ENCODE results near the gene ERO1B. TPM values are rescaled to one million over a fixed set of nuclear protein-coding genes. Genes with fewer than 3 reads are reported as not detected.

The ERO1B gene
- polyA plus RNA-seq, 1 of the 3 experiments (the other 2 are of a cell fraction), result 0.79 TPM

DNA sequence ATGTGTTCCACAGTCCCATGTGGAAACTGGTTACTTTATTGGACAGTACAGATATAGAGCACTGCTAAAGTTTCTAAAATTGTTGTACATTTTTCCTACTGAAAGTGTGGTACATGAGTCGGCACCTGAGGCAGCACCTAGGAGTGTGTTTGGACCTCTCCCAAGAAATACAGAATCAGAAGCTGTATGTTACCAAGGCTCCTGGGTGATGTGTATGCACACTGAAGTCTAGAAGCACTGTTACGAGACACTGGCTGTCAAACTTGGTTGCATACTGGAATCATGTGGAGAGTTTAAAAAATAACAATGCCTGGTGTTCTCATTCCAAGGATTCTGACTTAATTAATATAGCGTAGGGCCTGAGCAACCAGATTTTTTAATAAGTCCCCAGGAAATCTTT lies 46.6 kb downstream of the ERO1B start:
- no peak overlapping the region for H2AFZ ChIP-seq (ENCODE audit: low read depth)
- H4K20me1 ChIP-seq (ENCODE audit: insufficient read depth), result no peaks in the 10 kb centered on the region
- H3K79me2 ChIP-seq (ENCODE audit: insufficient read depth), result no peaks in the 10 kb centered on the region
- H3K4me2 ChIP-seq, result no peak overlapping the region
- no peak for DNase-seq
- H3K4me1 ChIP-seq (ENCODE audit: control insufficient read depth in 1 of 2, insufficient read depth in 2 of 2, low read depth in 1 of 2, low read length in 1 of 2), result no peaks in the 10 kb centered on the region
- no peak overlapping the region for H3K9ac ChIP-seq
- WGBS (ENCODE audit: low lambda C conversion rate), result 95% methylated on average over 3 of the region's 3 CpGs
- ChIA-PET CTCF (no interaction called here), POLR2A (no interaction called here)
- H3K4me3 ChIP-seq (ENCODE audit: low read depth in 2 of 2, low read length in 1 of 2), result no peak overlapping the region
- no peak overlapping the region for H3K27ac ChIP-seq (ENCODE audit: low read depth in 2 of 2, low read length in 1 of 2)
- H3K27me3 ChIP-seq (ENCODE audit: insufficient read depth), result no peaks in the 10 kb centered on the region
- TF ChIP-seq, protein P1, sequence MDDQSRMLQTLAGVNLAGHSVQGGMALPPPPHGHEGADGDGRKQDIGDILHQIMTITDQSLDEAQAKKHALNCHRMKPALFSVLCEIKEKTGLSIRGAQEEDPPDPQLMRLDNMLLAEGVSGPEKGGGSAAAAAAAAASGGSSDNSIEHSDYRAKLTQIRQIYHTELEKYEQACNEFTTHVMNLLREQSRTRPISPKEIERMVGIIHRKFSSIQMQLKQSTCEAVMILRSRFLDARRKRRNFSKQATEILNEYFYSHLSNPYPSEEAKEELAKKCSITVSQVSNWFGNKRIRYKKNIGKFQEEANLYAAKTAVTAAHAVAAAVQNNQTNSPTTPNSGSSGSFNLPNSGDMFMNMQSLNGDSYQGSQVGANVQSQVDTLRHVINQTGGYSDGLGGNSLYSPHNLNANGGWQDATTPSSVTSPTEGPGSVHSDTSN (IDR thresholded peaks at IDR 0.05), result no peak
- TF ChIP-seq SIN3A (IDR thresholded peaks at IDR 0.05; ENCODE audit: borderline replicate concordance, low read depth, low read length), result no peak
- no peak for TF ChIP-seq RFX5 (IDR thresholded peaks at IDR 0.05; ENCODE audit: low read length)
- TF ChIP-seq TEAD4 (IDR thresholded peaks at IDR 0.05; ENCODE audit: borderline replicate concordance, insufficient read depth), result no peak
- TF ChIP-seq TAF1 (IDR thresholded peaks at IDR 0.05; ENCODE audit: borderline replicate concordance, low read depth, low read length), result no peak
- H3F3A ChIP-seq (replicated peaks; ENCODE audit: insufficient read depth), result peaks cover 6% of the 10 kb centered on the region
- H3K36me3 ChIP-seq (replicated peaks in 1 of 2; ENCODE audit: control insufficient read depth in 1 of 2, insufficient read depth in 2 of 2, low read length in 1 of 2), result no peaks in the 10 kb centered on the region
- no peaks in the 10 kb centered on the region for H3K9me3 ChIP-seq
- no peaks in the 10 kb centered on the region for H3K9me2 ChIP-seq

GRCh38 chr1:236228411-236228810 lies 53.3 kb downstream of the ERO1B start:
- no peaks in the 10 kb centered on the region for H3F3A ChIP-seq (replicated peaks; ENCODE audit: insufficient read depth)
- no peak overlapping the region for H3K4me2 ChIP-seq
- H3K9ac ChIP-seq, result no peak overlapping the region
- H3K27ac ChIP-seq (ENCODE audit: low read depth in 2 of 2, low read length in 1 of 2), result no peak overlapping the region; a peak in 1 of 4 replicates
- ChIA-PET CTCF (no interaction called here), POLR2A (no interaction called here)
- DNase-seq, result no peak
- no peaks in the 10 kb centered on the region for H3K27me3 ChIP-seq (ENCODE audit: insufficient read depth)
- H3K9me2 ChIP-seq, result no peaks in the 10 kb centered on the region
- no peaks in the 10 kb centered on the region for H3K36me3 ChIP-seq (replicated peaks in 1 of 2; ENCODE audit: control insufficient read depth in 1 of 2, insufficient read depth in 2 of 2, low read length in 1 of 2)
- H3K9me3 ChIP-seq, result no peaks in the 10 kb centered on the region
- 73% methylated on average over 4 of the region's 4 CpGs for WGBS (ENCODE audit: low lambda C conversion rate)
- no peak overlapping the region for H2AFZ ChIP-seq (ENCODE audit: low read depth)
- peaks cover 0 to 2% of the 10 kb centered on the region in 2 experiments; a peak in 1 of 4 replicates for H3K4me1 ChIP-seq (ENCODE audit: control insufficient read depth in 1 of 2, insufficient read depth in 2 of 2, low read depth in 1 of 2, low read length in 1 of 2)
- H4K20me1 ChIP-seq (ENCODE audit: insufficient read depth), result no peaks in the 10 kb centered on the region
- no peaks in the 10 kb centered on the region for H3K79me2 ChIP-seq (ENCODE audit: insufficient read depth)
- H3K4me3 ChIP-seq (ENCODE audit: low read depth in 2 of 2, low read length in 1 of 2), result no peak overlapping the region
- TF ChIP-seq ZBTB33 (IDR thresholded peaks at IDR 0.05; ENCODE audit: borderline replicate concordance, low read depth) (no peak), TEAD4 (IDR thresholded peaks at IDR 0.05; ENCODE audit: borderline replicate concordance, insufficient read depth) (no peak), SMC3 (IDR thresholded peaks at IDR 0.05; ENCODE audit: low read depth, low read length) (no peak), YY1 (IDR thresholded peaks at IDR 0.05; ENCODE audit: low read depth) (no peak), NFIC (IDR thresholded peaks at IDR 0.05; ENCODE audit: borderline replicate concordance) (no peak), POLR2AphosphoS5 (IDR thresholded peaks at IDR 0.05; ENCODE audit: low read depth, low read length) (no peak), SIN3A (IDR thresholded peaks at IDR 0.05; ENCODE audit: borderline replicate concordance, low read depth, low read length) (no peak), CHD2 (IDR thresholded peaks at IDR 0.05; ENCODE audit: low read length, partially characterized antibody) (no peak), JUND (IDR thresholded peaks at IDR 0.05) (no peak), RCOR1 (IDR thresholded peaks at IDR 0.05; ENCODE audit: low read length) (no peak), FOXM1 (IDR thresholded peaks at IDR 0.05; ENCODE audit: low read depth) (no peak)
- TF ChIP-seq, protein P2, sequence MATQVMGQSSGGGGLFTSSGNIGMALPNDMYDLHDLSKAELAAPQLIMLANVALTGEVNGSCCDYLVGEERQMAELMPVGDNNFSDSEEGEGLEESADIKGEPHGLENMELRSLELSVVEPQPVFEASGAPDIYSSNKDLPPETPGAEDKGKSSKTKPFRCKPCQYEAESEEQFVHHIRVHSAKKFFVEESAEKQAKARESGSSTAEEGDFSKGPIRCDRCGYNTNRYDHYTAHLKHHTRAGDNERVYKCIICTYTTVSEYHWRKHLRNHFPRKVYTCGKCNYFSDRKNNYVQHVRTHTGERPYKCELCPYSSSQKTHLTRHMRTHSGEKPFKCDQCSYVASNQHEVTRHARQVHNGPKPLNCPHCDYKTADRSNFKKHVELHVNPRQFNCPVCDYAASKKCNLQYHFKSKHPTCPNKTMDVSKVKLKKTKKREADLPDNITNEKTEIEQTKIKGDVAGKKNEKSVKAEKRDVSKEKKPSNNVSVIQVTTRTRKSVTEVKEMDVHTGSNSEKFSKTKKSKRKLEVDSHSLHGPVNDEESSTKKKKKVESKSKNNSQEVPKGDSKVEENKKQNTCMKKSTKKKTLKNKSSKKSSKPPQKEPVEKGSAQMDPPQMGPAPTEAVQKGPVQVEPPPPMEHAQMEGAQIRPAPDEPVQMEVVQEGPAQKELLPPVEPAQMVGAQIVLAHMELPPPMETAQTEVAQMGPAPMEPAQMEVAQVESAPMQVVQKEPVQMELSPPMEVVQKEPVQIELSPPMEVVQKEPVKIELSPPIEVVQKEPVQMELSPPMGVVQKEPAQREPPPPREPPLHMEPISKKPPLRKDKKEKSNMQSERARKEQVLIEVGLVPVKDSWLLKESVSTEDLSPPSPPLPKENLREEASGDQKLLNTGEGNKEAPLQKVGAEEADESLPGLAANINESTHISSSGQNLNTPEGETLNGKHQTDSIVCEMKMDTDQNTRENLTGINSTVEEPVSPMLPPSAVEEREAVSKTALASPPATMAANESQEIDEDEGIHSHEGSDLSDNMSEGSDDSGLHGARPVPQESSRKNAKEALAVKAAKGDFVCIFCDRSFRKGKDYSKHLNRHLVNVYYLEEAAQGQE (IDR thresholded peaks at IDR 0.05; ENCODE audit: low read depth, low read length), result no peak
- TF ChIP-seq, protein P1 (IDR thresholded peaks at IDR 0.05), result no peak
- TF ChIP-seq, protein P3, sequence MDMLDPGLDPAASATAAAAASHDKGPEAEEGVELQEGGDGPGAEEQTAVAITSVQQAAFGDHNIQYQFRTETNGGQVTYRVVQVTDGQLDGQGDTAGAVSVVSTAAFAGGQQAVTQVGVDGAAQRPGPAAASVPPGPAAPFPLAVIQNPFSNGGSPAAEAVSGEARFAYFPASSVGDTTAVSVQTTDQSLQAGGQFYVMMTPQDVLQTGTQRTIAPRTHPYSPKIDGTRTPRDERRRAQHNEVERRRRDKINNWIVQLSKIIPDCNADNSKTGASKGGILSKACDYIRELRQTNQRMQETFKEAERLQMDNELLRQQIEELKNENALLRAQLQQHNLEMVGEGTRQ (IDR thresholded peaks at IDR 0.05; ENCODE audit: borderline replicate concordance, low read depth, low read length), result no peak
- TF ChIP-seq, protein P4, sequence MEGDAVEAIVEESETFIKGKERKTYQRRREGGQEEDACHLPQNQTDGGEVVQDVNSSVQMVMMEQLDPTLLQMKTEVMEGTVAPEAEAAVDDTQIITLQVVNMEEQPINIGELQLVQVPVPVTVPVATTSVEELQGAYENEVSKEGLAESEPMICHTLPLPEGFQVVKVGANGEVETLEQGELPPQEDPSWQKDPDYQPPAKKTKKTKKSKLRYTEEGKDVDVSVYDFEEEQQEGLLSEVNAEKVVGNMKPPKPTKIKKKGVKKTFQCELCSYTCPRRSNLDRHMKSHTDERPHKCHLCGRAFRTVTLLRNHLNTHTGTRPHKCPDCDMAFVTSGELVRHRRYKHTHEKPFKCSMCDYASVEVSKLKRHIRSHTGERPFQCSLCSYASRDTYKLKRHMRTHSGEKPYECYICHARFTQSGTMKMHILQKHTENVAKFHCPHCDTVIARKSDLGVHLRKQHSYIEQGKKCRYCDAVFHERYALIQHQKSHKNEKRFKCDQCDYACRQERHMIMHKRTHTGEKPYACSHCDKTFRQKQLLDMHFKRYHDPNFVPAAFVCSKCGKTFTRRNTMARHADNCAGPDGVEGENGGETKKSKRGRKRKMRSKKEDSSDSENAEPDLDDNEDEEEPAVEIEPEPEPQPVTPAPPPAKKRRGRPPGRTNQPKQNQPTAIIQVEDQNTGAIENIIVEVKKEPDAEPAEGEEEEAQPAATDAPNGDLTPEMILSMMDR (IDR thresholded peaks at IDR 0.05), result no peak

Data from SK-N-SH (cell line).